GM21529 (cell line): ENCODE data around the gene ALAD.
"Not testable (repeated sequence)": the region's sequence is repeated elsewhere in the genome, so short reads cannot be mapped to it uniquely, and the experiment has no call there.

Experiments
- ATAC-seq: cut with Tn5 transposase; IDR thresholded peaks from one replicate; pipeline ENCODE4 v1.9.1; 2021; ENCODE audit not compliant: unreplicated experiment

Gene ALAD

GRCh38 chr9:113401027-113401792 is at the start of gene ALAD:
Gene ALAD, minus strand, starts transcription at chr9:113401284. Its CDS starts 7,725 bp downstream, at chr9:113393559.
- peak; percentile 98 for ATAC-seq

DNA sequence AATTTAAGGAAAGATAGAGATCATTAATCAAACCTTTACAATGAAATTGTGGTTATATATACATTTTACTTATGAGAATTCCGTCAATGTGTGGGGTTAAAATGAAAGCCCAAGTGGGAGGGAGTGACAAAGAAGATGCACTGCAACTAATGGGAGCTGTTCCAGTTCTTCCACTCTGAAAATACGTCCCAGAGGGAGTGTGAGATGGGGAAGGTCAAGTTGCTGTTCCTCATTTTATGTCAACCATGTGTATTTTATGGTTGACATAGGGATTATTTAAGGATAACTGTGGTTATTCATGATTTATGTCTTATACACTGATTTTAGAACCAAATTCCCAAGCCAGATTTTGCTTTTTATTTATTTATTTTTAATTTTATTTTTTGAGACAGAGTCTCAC is 48.3 kb upstream of the ALAD start:
- ATAC-seq = no peak

DNA sequence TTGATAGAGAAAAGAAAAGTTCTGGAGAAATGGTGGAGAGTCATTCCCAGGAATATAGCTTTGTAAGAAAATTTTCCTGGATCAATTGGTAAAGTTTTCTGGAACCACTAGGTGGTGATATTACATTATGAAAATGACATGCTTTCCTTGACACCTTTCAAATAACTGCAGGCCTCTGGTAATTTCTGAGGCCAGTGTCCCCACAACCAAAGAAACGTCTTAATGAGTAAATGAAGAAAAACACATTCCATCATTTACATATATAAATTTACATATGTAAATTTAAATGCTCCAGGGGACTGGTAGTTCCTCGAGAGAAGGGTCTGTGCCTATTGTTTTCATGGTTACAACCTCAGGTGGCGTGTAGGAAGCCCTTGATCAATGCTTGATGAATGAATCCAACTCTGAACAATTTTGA is 45.2 kb upstream of the ALAD start:
- ATAC-seq = no peak

DNA sequence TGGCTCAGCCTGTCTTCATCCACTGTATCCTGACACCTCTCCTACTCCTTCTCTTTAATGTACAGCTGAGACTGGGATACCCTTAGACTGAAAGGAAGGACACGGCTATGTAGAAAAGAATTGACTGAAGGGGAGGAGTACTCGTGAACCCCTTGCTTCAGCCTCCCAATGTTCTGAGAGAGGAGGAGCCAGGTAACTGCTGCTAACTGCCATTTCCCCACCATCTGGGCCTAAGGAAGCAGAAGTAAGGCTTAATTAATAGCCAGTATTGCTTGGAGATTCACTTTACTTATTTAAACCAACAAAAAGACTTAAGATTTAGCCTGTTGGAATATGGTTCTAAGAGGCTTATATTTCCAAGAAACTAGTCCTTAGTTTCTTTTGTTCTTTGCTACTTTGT is 43.7 kb upstream of the ALAD start:
- ATAC-seq = no peak

DNA sequence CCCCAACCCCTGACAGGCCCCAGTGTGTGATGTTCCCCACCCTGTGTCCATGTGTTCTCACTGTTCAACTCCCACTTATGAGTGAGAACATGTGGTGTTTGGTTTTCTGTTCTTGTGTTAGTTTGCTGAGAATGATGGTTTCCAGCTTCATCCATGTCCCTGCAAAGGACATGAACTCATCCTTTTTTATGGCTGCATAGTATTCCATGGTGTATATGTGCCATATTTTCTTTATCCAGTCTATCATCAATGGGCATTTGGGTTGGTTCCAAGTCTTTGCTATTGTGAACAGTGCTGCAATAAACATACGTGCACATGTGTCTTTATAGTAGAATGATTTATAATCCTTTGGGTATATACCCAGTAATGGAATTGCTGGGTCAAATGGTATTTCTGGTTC is 36.6 kb upstream of the ALAD start:
- not testable (repeated sequence) for ATAC-seq

DNA sequence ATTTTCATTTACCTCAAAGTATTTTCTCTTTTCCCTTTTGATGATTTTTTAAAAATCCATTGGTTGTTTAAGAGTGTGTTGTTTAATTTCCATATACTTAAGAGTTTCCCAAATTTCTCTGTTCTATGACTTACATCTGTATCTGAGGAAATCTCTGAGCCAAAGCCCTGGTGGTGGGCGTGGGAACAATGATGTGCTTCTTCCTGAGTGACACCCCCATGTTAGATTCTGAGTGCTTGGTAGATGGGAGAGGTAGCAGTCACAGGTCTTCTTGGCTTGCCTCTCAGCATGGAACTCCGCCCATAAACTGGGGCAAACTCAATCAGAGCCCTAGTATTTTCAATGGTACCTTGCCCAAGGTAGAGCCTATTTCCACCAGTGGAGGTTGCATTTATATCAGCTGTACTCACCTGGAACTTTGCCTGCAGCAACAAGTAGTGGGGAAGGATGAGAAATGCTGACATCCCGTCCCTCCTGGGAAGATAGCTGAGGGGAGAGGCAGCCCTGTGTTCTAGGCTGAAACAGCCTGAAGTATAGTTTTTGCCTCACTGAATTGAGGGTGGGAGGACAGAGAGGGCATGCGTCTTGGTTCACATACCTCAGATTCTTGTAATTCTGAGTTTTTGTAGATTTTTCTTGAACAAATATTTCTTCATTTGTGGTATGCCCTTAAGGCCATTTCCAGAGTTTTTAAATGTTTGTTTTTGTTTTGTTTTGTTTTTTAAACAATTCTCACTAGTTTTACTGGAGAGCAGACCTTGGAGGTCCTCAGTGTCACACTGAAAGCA is 35.8 kb upstream of the ALAD start:
- ATAC-seq = no peak

- no peak for ATAC-seq
Measured at GRCh38 chr9:113431191-113431590, 30.1 kb upstream of the ALAD start.

DNA sequence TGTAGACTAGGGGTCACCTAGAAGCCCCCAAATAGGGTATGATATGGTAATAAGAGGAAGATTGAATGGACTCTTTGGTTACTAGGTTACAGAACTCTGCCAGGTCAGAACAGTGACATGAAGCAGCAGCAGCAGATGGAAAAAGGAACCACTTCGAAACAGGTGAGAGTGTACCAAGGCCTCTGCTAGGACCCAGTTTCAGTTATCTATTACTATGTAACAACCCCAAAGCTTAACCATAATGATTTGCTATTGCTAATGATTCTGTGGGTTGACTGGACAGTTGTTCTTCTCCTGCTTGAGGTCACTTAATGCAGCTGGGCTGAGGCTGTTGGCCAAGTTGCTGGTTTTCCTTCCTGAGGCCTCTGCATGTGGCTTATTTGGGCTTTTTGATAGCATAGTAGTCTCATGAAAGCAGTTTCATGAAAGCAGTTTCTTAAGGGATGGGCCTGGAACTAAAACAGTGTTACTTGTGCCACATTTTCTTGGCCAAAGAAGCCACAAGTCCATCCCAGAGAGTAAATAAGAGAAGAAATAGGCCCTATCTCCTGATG is 27.1 kb upstream of the ALAD start:
- no peak for ATAC-seq

DNA sequence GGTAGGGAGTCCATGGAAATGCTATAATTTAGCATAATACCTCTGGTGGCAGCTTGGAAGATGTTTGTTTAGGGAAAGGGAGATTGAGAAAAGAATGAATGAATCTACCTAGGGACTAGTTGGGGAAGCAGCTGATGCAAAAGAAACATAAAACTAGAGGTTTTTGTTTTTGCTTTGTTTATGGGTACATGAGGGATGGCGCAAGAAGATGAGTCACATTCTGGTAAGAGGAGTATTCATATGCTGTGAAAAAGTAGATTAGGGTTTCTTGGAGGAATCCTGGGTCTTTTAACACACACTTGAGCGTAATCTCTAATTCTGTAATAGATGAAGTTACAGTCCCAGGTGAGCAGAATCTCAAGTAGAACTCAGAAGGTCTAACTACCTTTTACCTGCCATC is 26.5 kb upstream of the ALAD start:
- no peak for ATAC-seq

DNA sequence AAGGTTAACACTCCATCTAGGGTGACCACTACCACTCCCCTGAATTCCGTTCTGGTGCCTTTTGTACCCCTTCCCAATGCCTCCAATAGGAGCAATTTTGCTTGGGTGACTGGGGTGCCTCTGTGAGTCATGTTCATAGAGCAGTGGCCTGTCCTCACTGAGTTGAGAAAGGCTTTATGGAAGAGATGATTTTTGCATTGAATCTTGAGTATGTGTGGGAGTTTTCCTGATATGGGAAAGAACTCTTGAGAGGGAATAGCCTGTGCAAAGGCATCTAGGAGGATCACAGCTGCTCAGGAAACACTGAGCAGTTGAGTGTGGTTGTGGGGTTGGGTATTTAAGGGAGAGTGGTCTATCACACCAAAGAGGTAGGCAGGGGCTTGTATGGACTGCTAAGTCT is 25.6 kb upstream of the ALAD start:
- no peak for ATAC-seq

- no peak for ATAC-seq
Measured at GRCh38 chr9:113425072-113425471, 24.0 kb upstream of the ALAD start.

- no peak for ATAC-seq
Measured at GRCh38 chr9:113421726-113422125, 20.6 kb upstream of the ALAD start.

GRCh38 chr9:113417370-113417769 is 16.3 kb upstream of the ALAD start:
- ATAC-seq = no peak

DNA sequence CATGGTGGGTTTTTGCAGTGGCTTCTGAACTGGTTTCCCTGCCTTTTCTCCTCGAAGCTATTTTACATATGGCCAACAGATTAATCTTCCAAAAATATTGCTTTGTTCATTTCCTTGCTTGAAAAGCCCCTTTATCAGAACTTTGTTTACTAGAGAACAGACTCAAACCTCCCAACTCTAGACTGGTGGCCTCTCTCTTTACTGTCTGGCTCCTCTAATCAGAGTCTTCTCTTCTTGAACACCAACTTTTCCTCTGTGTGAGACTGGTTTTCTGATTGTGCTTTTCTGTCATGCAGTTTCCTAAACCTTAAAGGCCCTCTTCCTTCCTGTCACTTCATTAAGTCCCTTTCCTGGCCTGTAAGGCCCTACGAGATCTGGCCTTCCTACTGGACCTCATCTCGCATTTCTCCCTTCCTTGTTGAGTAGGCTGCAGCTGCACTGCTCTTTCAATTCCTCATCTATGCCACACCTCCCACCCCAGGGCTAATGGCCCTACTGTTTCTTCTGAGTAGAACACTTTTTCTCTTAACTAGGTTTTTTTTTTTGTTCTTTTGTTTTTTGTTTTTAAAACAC is 15.2 kb upstream of the ALAD start:
- ATAC-seq = peak; percentile 99

DNA sequence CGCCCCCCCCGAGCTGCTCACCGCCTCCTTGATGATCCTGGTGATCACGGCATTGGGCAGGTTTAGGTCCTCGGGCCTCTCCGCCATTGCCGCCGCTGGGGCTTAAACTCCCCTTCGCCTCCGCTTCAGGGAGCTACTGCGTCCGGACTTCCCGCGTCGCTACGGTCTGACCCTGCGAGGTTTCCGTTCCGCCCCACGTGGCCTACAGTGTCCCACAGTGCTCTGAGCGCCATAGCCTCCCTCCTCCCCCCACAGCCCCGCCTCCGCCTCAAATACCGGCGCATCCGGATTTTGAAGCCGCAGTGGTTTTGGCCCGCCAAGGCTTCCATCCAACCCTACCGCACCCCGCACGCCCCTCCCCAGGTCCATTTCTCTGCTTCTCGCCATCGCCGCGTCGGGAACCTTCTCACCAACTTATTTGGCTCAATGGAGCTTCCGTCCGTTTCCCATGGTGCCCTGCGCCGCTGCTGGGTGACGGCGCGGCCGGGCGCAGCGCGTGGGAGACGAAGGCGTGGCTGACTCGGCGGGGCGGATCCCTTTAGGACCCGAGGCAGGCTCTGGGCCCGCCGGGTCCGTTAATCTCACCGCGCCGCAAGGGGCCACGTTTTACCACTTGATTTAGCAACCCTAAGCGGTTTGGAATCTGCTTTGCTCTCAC is 9.3 kb upstream of the ALAD start, which contains the start of the genes C9orf43 and POLE3:
C9orf43 (plus strand) TSS at position 541 of the 658 bp plus-strand sequence. CDS start 2,747 bp downstream, outside the sequence.
POLE3 (minus strand) TSS at position 469 of the 658 bp plus-strand sequence; CDS start at position 87, 382 bp downstream.
- ATAC-seq = peak; percentile 91

DNA sequence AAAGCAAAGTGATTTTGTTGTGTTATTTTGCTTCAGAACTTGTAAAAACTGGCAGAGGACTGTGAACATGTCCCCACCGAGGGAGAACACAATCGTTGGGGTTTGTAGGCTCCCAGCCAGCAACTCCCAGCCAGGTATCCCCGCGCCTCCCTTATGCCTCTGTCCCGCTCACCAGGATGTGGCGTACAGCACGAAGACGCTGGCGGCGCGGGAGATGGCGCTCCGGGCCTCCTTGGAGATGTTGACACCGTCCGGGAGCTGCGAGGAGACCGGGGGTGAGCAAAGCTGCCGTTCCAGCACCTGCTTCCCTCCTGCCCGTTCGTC is 8.8 kb upstream of the ALAD start:
- peak; percentile 7 for ATAC-seq

DNA sequence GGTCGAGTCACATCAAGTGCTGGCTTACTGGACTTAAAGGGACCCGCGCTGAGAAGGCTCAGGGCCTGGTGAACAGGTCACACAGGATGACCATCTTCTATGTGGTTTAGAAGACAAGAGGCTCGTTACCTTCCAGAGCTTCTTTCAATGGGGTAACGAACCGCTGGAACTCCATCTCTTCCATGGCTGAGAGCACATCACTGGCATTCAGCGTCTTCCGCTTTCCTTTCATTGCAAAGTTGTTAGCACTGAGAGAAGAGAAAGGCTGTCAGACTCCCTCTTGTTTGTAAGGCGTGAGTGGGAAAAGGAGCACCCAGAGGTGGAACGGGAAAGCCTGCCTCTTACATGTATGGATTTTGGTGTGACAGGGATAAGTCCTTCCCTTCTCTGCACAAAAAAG is 8.4 kb upstream of the ALAD start:
- no peak for ATAC-seq

- peak; percentile 36 for ATAC-seq
Measured at GRCh38 chr9:113406873-113407511, 5.9 kb upstream of the ALAD start.

- ATAC-seq = not testable (repeated sequence)
Measured at GRCh38 chr9:113406353-113406752, 5.3 kb upstream of the ALAD start.

DNA sequence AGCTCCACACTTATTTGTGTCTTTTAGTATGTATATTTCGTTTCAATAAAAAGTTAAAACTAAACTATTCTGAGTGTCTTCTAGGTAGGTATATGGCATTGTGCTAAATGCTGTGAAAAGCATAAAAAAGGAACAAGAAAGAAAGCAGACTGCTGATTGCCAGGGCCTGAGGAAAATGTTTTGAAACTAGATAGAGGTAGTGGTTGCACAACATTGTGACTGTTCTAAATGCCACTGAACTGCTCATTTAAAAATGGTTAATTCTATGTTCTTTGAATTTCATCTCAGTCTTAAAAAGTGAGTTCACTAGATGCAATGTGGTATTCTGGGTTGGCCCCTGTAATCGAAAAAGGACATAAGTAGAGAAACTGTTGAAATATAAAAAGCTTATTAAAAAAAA is 2.6 kb upstream of the ALAD start:
- ATAC-seq = no peak
